Muscle of leg (tissue), 11 donors: ENCODE data around the gene GIPC2. TPM values are rescaled to one million over a fixed set of nuclear protein-coding genes. Genes with fewer than 3 reads are reported as not detected.
"Not testable (repeated sequence)": the region's sequence is repeated elsewhere in the genome, so short reads cannot be mapped to it uniquely, and the experiment has no call there.

Experiments used
- DNase-seq: peaks from one replicate; pipeline ENCODE4 v3.0.0; 2013
- H3K27ac ChIP-seq: one replicate; pipeline ENCODE4 v1.5.1; 2013; ENCODE audit warnings: mild to moderate bottlenecking, low read length, control low read depth
- H3K27me3 ChIP-seq: one replicate; pipeline ENCODE4 v1.6.1; 2013; ENCODE audit warnings: low read length; ENCODE audit not compliant: control insufficient read depth, insufficient read depth
- H3K36me3 ChIP-seq: one replicate; pipeline ENCODE4 v1.6.1; 2013; ENCODE audit warnings: low read length; ENCODE audit not compliant: control insufficient read depth, insufficient read depth
- H3K4me1 ChIP-seq: one replicate; pipeline ENCODE4 v1.6.1; 2013; ENCODE audit warnings: low read length; ENCODE audit not compliant: control insufficient read depth, insufficient read depth
- H3K4me3 ChIP-seq: one replicate; pipeline ENCODE4 v1.5.1; 2013; ENCODE audit warnings: low read length, control low read depth
- H3K9me3 ChIP-seq: replicated peaks from 2 replicates; pipeline ENCODE4 v1.6.1; 2013; ENCODE audit warnings: low read depth, low read length; ENCODE audit not compliant: control insufficient read depth
- whole genome bisulfite sequencing: methylation state at CpG from one replicate; pipeline ENCODE4 v1.1.5; 2013; ENCODE audit warnings: missing lambda C conversion rate; ENCODE audit not compliant: insufficient coverage; 5-methylcytosine and 5-hydroxymethylcytosine counted together
- polyA plus RNA-seq, 8 donors: library from polyadenylated mRNA; unstranded; fragments of 120-200 nt; gene quantifications; one replicate each; pipeline versions ENCODE4 v1.2.1 to v1.2.3, GENCODE V29; 2013; ENCODE audit warnings: inconsistent platforms in 1 of 8, low replicate concordance in 1 of 8; ENCODE audit not compliant: insufficient read length in 8 of 8, insufficient read depth in 1 of 8
- total RNA-seq: library from RNA; stranded (reverse); fragments of 120-200 nt; gene quantifications from one replicate; pipeline ENCODE4 v1.2.4, GENCODE V29; 2013

The GIPC2 gene
- total and polyA plus RNA-seq, 9 donors: 0.84 to 8.7 (median 1.4) TPM

DNA sequence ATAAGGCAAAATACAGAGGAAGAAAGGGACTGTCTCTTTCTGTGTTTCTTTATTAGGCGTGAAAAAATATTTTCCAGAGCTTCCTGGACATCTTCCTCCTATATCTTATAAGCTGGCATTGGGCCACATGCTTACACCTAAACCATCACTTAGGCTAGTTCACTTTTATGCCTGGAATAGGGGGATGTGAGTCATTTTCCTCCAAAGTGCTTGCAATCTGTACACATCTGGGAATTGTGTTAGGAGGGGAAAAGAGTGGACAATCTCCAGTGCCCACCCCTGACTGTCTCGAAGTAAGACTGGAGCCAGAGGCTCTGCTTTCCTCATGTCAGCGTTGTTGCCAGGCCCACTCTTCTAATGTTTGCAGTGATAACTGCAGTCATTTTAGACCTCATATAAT is 29.9 kb downstream of the GIPC2 start:
- H3K36me3 ChIP-seq: no peaks in the 10 kb centered on the region
- peak; percentile 16 for DNase-seq
- H3K4me1 ChIP-seq: no peaks in the 10 kb centered on the region
- no peaks in the 10 kb centered on the region for H3K9me3 ChIP-seq
- no peak overlapping the region for H3K4me3 ChIP-seq
- peak overlapping the region; percentile 65 for H3K27ac ChIP-seq
- no CpG with 5 or more reads among the region's 3 CpGs for WGBS
- no peaks in the 10 kb centered on the region for H3K27me3 ChIP-seq

DNA sequence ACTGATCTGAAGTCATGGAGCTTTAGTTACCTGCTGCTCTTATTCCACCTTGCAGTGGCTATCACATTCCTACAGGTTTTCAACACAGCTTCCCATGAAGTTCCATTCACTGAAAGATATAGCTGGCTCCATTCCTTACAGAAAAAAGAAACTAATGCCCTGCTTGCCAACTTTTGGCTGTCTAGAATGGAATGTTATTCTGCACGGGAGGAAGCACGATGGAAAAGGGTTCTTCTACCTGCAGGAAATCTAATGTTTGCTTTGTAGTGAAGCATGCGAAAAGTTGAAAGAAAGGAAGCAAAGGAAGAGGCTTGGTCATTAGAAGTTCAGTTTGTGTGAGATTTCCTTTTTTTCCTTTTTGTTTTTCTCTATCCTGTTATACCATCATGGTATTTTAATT is 32.6 kb downstream of the GIPC2 start:
- 61% methylated on average over 2 of the region's 3 CpGs for WGBS
- Histone ChIP-seq H3K27ac (no peak overlapping the region), H3K4me1 (no peaks in the 10 kb centered on the region), H3K27me3 (no peaks in the 10 kb centered on the region), H3K9me3 (no peaks in the 10 kb centered on the region), H3K36me3 (no peaks in the 10 kb centered on the region), H3K4me3 (no peak overlapping the region)
- DNase-seq: peak; percentile 12

DNA sequence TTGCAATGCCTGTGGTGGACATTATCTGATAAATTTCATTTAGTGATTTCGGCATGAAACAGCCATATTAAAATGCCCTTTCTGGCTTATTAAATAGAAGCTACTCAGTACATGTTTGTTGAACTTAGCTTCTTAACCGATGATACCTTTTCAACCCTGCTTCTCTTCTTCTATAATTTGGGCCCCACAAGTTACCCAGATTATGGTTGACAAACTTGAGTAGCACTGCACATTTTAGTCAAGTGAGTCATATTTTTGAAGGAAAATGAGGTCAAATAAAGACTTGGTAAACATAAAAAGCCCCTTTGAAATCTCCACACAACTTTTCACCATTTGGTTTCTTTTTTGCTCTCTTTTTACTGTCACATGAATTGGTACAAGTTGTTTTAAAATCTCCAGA is 33.8 kb downstream of the GIPC2 start:
- Histone ChIP-seq H3K4me1 (no peaks in the 10 kb centered on the region), H3K27me3 (no peaks in the 10 kb centered on the region), H3K9me3 (no peaks in the 10 kb centered on the region), H3K27ac (no peak overlapping the region), H3K4me3 (no peak overlapping the region), H3K36me3 (no peaks in the 10 kb centered on the region)
- no CpG with 5 or more reads among the region's 2 CpGs for WGBS
- no peak for DNase-seq

DNA sequence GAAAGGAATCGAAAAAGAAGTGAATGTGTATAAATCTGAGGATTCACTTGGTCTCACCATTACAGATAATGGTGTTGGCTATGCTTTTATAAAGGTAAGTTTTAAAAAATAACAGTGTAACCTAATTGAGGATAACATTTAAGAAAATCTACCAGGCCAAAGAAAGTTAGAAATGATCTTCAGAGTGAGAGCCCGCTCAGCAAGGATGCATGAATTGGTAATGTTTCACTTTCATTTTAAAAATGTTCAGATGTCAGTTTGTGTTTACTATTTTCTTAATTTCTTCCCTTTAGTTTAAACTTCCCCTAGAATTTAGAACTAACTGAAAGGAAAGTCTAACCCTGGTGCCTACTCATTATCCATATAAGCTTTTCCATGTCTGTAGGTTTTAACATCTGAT is 35.0 kb downstream of the GIPC2 start:
- no peaks in the 10 kb centered on the region for H3K36me3 ChIP-seq
- no peak overlapping the region for H3K4me3 ChIP-seq
- no peaks in the 10 kb centered on the region for H3K9me3 ChIP-seq
- no peak for DNase-seq
- no peaks in the 10 kb centered on the region for H3K4me1 ChIP-seq
- WGBS: no CpG with 5 or more reads among the region's 2 CpGs
- no peak overlapping the region for H3K27ac ChIP-seq
- H3K27me3 ChIP-seq: no peaks in the 10 kb centered on the region

DNA sequence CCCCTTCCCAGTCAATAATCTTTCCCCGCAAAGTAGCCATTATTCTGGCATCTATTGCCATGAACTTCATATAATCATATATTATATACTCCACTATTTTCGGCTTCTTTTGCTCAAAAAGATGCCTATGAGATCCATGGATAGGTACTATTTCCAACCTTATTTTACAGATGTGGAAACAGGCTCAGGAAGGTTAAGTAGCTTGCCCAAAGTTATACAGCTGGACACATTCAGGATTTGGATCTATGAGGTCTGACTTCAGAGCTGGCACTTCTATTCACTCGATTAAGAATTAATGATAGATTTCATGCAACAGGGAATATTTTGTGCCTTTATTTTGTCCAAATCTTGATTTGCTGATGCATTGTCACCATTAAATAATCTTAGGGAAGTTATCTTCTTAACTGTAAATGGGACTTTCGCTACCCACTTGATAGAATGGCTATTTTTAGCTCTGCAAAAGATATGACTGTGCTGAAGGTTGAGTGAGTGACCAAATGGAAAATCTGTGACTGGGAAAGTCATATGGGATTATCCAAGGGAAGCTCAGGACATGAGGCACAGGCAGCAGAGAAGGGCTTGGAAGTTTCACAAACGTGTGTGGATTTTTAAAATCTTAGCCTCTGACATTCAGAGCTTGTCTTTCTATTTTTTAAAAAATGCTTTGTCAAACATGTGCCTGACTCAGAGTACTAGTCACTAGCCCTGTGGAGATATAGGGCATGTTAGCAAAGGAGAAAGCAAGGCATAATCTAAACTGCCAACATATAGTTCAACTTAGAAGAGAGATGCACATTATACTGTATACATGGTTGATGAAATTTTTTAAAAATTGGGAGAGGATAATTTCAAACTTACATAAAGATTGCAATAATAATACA is 36.5 kb downstream of the GIPC2 start:
- H3K27me3 ChIP-seq: no peaks in the 10 kb centered on the region
- no peaks in the 10 kb centered on the region for H3K36me3 ChIP-seq
- no peaks in the 10 kb centered on the region for H3K4me1 ChIP-seq
- H3K27ac ChIP-seq: no peak overlapping the region
- 100% methylated on average over 1 of the region's 5 CpGs for WGBS
- H3K4me3 ChIP-seq: no peak overlapping the region
- peak; percentile 66 for DNase-seq
- peaks cover 5% of the 10 kb centered on the region for H3K9me3 ChIP-seq

DNA sequence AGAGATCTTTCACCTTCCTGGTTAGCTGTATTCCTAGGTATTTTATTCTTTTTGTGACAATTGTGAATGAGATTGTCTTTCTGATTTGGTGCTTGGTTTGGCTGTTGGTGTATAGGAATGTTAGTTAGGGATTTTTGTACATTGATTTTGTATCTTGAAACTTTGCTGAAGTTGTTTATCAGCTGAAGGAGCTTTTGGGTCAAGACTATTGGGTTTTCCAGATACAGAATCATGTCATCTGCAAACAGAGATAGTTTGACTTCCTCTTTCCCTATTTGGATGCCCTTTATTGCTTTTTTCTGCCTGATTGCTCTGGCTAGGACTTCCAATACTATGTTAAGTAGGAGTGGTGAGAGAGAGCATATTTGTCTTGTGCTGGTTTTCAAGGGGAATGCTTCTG is 38.9 kb downstream of the GIPC2 start:
- not testable (repeated sequence) for H3K9me3 ChIP-seq, H3K4me1 ChIP-seq, H3K27ac ChIP-seq, H3K4me3 ChIP-seq, DNase-seq, H3K36me3 ChIP-seq, H3K27me3 ChIP-seq

DNA sequence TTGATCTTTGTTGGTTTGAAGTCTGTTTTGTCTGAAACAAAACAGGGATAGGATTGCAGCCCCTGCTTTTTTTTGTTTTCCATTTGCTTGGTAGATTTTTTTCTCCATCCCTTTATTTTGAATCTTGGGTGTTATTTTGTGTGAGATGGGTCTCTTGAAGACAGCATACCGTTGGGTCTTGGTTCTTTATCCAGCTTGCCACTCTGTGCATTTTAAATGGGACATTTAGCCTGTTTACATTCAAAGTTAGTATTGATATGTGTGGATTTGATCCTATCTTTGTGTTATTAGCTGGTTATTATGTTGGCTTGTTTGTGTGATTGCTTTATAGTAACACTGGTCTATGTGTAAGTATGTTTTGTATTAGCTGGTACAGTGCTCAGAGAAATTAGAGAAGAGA is 40.9 kb downstream of the GIPC2 start:
- Histone ChIP-seq H3K4me1 (no peaks in the 10 kb centered on the region), H3K9me3 (peaks cover 5% of the 10 kb centered on the region), H3K36me3 (no peaks in the 10 kb centered on the region), H3K27ac (no peak overlapping the region), H3K27me3 (no peaks in the 10 kb centered on the region), H3K4me3 (no peak overlapping the region)
- no CpG with 5 or more reads among the region's 1 CpG for WGBS
- DNase-seq: no peak

DNA sequence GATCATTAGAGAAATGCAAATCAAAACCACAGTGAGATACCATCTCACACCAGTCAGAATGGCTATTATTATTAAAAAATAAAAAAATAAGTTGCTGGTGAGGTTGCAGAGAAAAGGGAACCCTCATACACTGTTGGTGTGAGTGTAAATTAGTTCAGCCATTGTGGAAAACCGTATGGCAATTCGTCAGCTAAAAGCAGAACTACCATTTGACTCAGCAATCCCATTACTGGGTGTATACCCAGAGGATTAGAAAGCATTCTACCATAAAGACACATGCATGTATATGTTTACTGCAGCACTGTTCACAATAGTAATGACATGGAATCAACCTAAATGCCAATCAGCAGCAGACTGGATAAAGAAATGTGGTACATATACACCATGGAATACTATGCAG is 42.2 kb downstream of the GIPC2 start:
- Histone ChIP-seq H3K36me3 (no peaks in the 10 kb centered on the region), H3K4me3 (no peak overlapping the region), H3K27ac (no peak overlapping the region), H3K27me3 (no peaks in the 10 kb centered on the region), H3K9me3 (peaks cover 5% of the 10 kb centered on the region), H3K4me1 (no peaks in the 10 kb centered on the region)
- DNase-seq: no peak
- no CpG with 5 or more reads among the region's 2 CpGs for WGBS

DNA sequence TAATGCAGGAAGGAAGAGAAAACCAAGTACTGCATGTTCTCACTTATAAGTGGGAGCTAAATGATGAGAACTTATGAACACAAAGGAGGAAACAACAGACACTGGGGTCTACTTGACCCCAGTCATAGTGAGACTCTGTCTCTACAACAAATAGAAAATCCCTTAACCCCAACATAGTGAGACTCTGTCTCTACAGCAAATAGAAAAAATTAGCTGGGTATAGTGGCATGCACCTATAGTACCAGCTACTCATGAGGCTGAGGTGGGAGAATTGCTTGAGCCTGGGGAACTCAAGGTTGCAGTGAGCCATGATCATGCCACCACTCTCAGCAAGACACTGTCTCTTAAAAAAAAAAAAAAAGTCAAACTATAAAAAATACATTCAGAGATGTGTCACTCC is 42.7 kb downstream of the GIPC2 start:
- Histone ChIP-seq H3K27ac (no peak overlapping the region), H3K36me3 (no peaks in the 10 kb centered on the region), H3K9me3 (peaks cover 5% of the 10 kb centered on the region), H3K4me1 (no peaks in the 10 kb centered on the region), H3K4me3 (no peak overlapping the region), H3K27me3 (no peaks in the 10 kb centered on the region)
- no peak for DNase-seq

DNA sequence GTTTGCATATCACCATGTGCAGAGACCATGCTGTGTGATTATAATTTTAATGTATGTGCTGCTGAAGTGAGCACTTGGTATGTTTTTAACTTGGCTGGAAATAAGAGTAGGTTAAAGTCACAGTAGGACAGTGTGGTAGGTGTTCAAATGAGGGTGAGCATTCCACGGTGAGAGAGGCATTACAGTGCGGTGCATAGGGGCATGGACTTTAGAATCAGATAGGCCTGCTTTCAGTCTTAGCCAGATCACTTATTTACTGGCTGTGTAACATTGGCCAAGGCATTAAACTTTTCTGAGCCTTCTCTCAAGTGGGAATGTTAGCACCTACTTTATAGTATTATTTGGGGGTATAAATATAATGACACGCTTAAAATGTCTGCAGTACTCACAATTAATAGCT is 43.2 kb downstream of the GIPC2 start:
- H3K9me3 ChIP-seq: peaks cover 5% of the 10 kb centered on the region
- H3K27me3 ChIP-seq: no peaks in the 10 kb centered on the region
- no peaks in the 10 kb centered on the region for H3K36me3 ChIP-seq
- no peak for DNase-seq
- no peak overlapping the region for H3K4me3 ChIP-seq
- H3K4me1 ChIP-seq: no peaks in the 10 kb centered on the region
- H3K27ac ChIP-seq: no peak overlapping the region
- 92% methylated on average over 2 of the region's 3 CpGs for WGBS
